Activated CD8-positive, alpha-beta memory T cell treated with anti-CD3 and anti-CD28 coated beads, Interleukin-2, amount 10 ng/mL, durations not matched to agents 7 days and 5 days (primary cell): ENCODE measurements around the gene TNFAIP3. TPM values are rescaled to one million over a fixed set of nuclear protein-coding genes. Genes with fewer than 3 reads are reported as not detected.

Source experiments
- total RNA-seq, 2 experiments: library from RNA; stranded (reverse); gene quantifications; one replicate each; pipeline ENCODE4 v1.2.3, GENCODE V29; 2021

TNFAIP3 gene
- total RNA-seq, 2 experiments from 2014 or later = 86.7 to 225 TPM

Other genes starting within 250 kb of the TNFAIP3 start
- 10 to 100 TPM; 11.8 to 13.4 TPM for gene PERP, start 240.2 kb downstream of the TNFAIP3 start, total RNA-seq